ENCODE data around the gene FAM222A.
A peak's percentile ranks its signal among the peaks of the same experiment; 100 is the strongest.

Gene FAM222A

DNA sequence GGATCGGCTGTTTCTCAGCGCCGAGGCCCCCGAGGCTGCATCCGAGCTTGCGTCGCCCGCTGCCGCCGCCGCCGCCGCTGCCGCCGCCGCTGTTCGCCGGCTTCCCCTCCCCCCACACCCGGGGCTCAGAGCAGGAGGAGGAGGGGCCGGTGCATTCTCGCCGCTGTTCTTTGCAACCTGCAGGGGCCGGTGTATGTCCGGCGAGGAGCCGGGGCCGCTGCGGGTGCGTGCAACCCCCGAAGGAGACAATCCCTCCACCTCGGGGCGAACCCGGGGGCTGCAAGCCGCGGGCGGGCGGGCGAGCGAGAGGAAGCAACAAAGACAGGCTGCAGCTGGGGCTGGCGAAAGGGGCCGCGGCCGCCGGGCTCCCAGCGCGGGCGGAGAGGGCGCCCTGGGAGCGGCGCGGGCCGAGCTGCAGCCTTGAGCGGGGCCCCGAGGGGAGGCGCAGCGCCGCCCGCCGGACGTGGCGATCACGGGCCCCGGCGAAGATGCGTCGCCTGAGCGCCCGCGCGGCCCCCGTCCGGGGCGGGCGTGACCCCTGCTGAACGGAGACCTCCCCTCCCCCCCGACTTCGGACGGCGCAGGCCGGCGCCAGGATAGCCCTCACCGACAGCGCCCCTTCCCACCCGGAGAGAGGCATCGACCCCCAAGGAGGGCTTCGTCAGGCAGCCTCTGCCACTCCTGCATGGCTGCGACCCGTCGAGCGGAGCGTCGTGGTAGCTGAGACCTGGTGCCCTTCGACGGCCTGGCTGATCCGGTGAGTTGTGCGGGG is 702 bp downstream of the FAM222A start:
- no peaks in the 10 kb centered on the region for H3K36me3 ChIP-seq (replicated peaks; ENCODE audit: insufficient read depth, low read length)
- H3K9ac ChIP-seq (ENCODE audit: low read length) = no peak overlapping the region
- H3K9me3 ChIP-seq (replicated peaks; ENCODE audit: insufficient read depth, low read length) = no peaks in the 10 kb centered on the region
- peak overlapping the region; percentile 50; the same call in 1 of the 2 replicates for H3K4me3 ChIP-seq (ENCODE audit: low read length)
- no peaks in the 10 kb centered on the region; the same call in 1 of the 2 replicates for H3K27me3 ChIP-seq (replicated peaks; ENCODE audit: insufficient read depth, low read length)
- no peaks in the 10 kb centered on the region for H3K79me2 ChIP-seq (ENCODE audit: low read length)
- DNase-seq = peak; percentile 46
- H3K27ac ChIP-seq (ENCODE audit: low read length) = no peak overlapping the region
- H4K20me1 ChIP-seq (ENCODE audit: insufficient read depth, low read length) = no peaks in the 10 kb centered on the region
- TF ChIP-seq, protein P1, sequence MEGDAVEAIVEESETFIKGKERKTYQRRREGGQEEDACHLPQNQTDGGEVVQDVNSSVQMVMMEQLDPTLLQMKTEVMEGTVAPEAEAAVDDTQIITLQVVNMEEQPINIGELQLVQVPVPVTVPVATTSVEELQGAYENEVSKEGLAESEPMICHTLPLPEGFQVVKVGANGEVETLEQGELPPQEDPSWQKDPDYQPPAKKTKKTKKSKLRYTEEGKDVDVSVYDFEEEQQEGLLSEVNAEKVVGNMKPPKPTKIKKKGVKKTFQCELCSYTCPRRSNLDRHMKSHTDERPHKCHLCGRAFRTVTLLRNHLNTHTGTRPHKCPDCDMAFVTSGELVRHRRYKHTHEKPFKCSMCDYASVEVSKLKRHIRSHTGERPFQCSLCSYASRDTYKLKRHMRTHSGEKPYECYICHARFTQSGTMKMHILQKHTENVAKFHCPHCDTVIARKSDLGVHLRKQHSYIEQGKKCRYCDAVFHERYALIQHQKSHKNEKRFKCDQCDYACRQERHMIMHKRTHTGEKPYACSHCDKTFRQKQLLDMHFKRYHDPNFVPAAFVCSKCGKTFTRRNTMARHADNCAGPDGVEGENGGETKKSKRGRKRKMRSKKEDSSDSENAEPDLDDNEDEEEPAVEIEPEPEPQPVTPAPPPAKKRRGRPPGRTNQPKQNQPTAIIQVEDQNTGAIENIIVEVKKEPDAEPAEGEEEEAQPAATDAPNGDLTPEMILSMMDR (IDR thresholded peaks at IDR 0.05; ENCODE audit: low read length) = 0 out of 2 replicates have a peak, but pooled peaks have one; percentile 2
- TF ChIP-seq EZH2 (optimal IDR thresholded peaks at IDR 0.05; ENCODE audit: low read depth, low read length) (no peak), EZH2phosphoT487 (IDR thresholded peaks at IDR 0.05; ENCODE audit: low read length) (no peak)
- H3K9me2 ChIP-seq (replicated peaks; ENCODE audit: insufficient read depth, low read length) = no peaks in the 10 kb centered on the region
- no peaks in the 10 kb centered on the region for H3F3A ChIP-seq (ENCODE audit: insufficient read depth, low read length)
- H3K4me2 ChIP-seq (ENCODE audit: low read depth, low read length) = peak overlapping the region; percentile 59
- H3K4me1 ChIP-seq (ENCODE audit: low read length) = no peaks in the 10 kb centered on the region
- H2AFZ ChIP-seq (ENCODE audit: low read length) = peak overlapping the region; percentile 23; the same call in 1 of the 2 replicates

DNA sequence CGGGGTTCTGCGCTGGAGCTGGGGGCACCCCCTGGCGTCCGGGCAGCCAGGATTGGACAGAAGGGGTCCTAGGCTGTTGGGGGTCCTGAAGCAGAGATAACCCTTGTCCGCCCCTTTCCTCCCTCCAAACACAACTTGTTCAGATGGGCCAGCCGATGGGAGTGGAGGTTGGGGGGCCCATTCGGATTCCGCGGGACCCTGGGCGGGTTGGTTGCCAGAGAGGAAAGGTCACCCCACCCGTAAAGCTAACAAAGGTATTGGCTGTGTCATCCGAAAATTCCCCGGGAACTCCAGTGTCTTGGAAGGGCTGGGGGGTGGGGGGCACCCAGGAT is 1.3 kb downstream of the FAM222A start:
- H3K9ac ChIP-seq (ENCODE audit: low read length) = no peak overlapping the region

DNA sequence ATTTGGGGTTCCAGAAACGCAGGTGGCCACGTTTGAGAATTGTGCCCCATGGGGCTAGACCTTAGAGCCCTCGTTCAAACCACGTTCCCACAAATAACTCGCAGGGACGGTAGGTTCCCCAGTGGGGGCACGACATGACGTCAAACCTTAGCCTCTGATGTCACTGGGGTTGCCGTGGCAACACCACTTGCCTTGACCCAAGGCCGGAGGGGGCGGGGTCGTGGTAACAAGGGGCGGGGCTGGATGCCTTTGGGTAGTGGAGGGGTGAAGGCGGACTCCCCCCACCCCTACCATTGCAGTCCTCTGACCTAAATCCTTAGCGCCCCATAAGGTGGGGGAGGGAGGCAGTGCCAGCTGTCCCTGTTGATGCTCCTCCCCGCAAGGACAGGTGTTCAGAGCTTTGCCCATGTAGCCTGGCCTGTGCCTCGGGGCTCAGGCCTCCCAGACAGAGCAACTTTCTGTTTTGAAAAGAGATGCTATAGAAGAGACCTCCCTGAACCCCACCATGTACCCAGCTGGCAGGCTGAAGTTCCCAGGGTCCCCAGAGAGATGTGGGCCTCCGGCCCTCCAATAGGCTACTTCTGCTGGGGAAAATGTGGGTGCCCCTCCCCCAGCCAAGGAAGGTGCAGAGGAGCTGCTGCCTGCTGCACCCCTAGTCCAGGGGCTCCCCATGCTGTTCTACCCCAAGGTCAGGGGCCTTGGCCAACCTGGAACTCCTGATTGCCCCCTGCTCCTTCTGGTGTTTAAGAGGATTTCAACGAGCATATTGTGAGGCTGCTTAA is 1.9 kb downstream of the FAM222A start:
- no peak overlapping the region for H3K9ac ChIP-seq (ENCODE audit: low read length)
- H3K4me3 ChIP-seq (ENCODE audit: low read length) = no peak overlapping the region
- H3K9me3 ChIP-seq (replicated peaks; ENCODE audit: insufficient read depth, low read length) = no peaks in the 10 kb centered on the region
- no peaks in the 10 kb centered on the region for H3K36me3 ChIP-seq (replicated peaks; ENCODE audit: insufficient read depth, low read length)
- no peaks in the 10 kb centered on the region for H3K9me2 ChIP-seq (replicated peaks; ENCODE audit: insufficient read depth, low read length)
- H3K4me1 ChIP-seq (ENCODE audit: low read length) = no peaks in the 10 kb centered on the region
- H3K79me2 ChIP-seq (ENCODE audit: low read length) = no peaks in the 10 kb centered on the region
- H3K4me2 ChIP-seq (ENCODE audit: low read depth, low read length) = peak overlapping the region; percentile 59; the same call in 1 of the 2 replicates
- no peaks in the 10 kb centered on the region for H4K20me1 ChIP-seq (ENCODE audit: insufficient read depth, low read length)
- H2AFZ ChIP-seq (ENCODE audit: low read length) = no peak overlapping the region
- no peaks in the 10 kb centered on the region; the same call in 1 of the 2 replicates for H3K27me3 ChIP-seq (replicated peaks; ENCODE audit: insufficient read depth, low read length)
- DNase-seq = peak; percentile 6
- no peak overlapping the region for H3K27ac ChIP-seq (ENCODE audit: low read length)
- no peak for TF ChIP-seq EZH2phosphoT487 (IDR thresholded peaks at IDR 0.05; ENCODE audit: low read length)
- TF ChIP-seq, protein P1 (IDR thresholded peaks at IDR 0.05; ENCODE audit: low read length) = no peak
- no peak for TF ChIP-seq EZH2 (optimal IDR thresholded peaks at IDR 0.05; ENCODE audit: low read depth, low read length)
- no peaks in the 10 kb centered on the region for H3F3A ChIP-seq (ENCODE audit: insufficient read depth, low read length)

More for the DNA sequence above, 1.3 kb downstream of the FAM222A start:
- DNase-seq = no peak
- H2AFZ ChIP-seq (ENCODE audit: low read length) = no peak overlapping the region
- TF ChIP-seq, protein P1 (IDR thresholded peaks at IDR 0.05; ENCODE audit: low read length) = no peak
- TF ChIP-seq EZH2 (optimal IDR thresholded peaks at IDR 0.05; ENCODE audit: low read depth, low read length) = no peak
- no peak for TF ChIP-seq EZH2phosphoT487 (IDR thresholded peaks at IDR 0.05; ENCODE audit: low read length)
- no peaks in the 10 kb centered on the region for H3K9me2 ChIP-seq (replicated peaks; ENCODE audit: insufficient read depth, low read length)
- H3K36me3 ChIP-seq (replicated peaks; ENCODE audit: insufficient read depth, low read length) = no peaks in the 10 kb centered on the region
- no peaks in the 10 kb centered on the region for H3K79me2 ChIP-seq (ENCODE audit: low read length)
- no peaks in the 10 kb centered on the region for H3K4me1 ChIP-seq (ENCODE audit: low read length)
- H3K27ac ChIP-seq (ENCODE audit: low read length) = no peak overlapping the region
- H3F3A ChIP-seq (ENCODE audit: insufficient read depth, low read length) = no peaks in the 10 kb centered on the region
- H3K9me3 ChIP-seq (replicated peaks; ENCODE audit: insufficient read depth, low read length) = no peaks in the 10 kb centered on the region
- H3K4me3 ChIP-seq (ENCODE audit: low read length) = peak overlapping the region; percentile 37; the same call in 1 of the 2 replicates
- H3K27me3 ChIP-seq (replicated peaks; ENCODE audit: insufficient read depth, low read length) = no peaks in the 10 kb centered on the region; the same call in 1 of the 2 replicates
- no peaks in the 10 kb centered on the region for H4K20me1 ChIP-seq (ENCODE audit: insufficient read depth, low read length)
- H3K4me2 ChIP-seq (ENCODE audit: low read depth, low read length) = peak overlapping the region; percentile 59

Measured in MM.1S (cell line).